DND-41 (cell line): ENCODE data around the gene PFAS.

Source experiments
- ATAC-seq: fragments of 200-7000 bp; cut with Tn5 transposase; 3 replicates; pipeline ENCODE4 v1.9.1; 2021; ENCODE audit warnings: low read depth; ENCODE audit not compliant: insufficient read depth
- DNase-seq: peaks from one replicate; pipeline ENCODE4 v3.0.0-alpha.2; 2020
- H2AFZ ChIP-seq: 2 replicates; pipeline ENCODE4 v1.6.0; 2012; ENCODE audit warnings: low read depth, low read length
- H3K27ac ChIP-seq: 2 replicates; pipeline ENCODE4 v1.5.1; 2012; ENCODE audit warnings: low read length, inconsistent platforms
- H3K27me3 ChIP-seq: fragments of 200-600 bp; sonication (generic); 2 replicates; pipeline ENCODE4 v1.6.0; 2012; ENCODE audit warnings: low read length, mild to moderate bottlenecking, inconsistent platforms; ENCODE audit not compliant: insufficient read depth, poor library complexity
- H3K36me3 ChIP-seq: 2 replicates; pipeline ENCODE4 v1.5.1; 2012; ENCODE audit warnings: low read length, inconsistent platforms; ENCODE audit not compliant: insufficient read depth
- H3K4me1 ChIP-seq: 2 replicates; pipeline ENCODE4 v1.5.1; 2012; ENCODE audit warnings: mild to moderate bottlenecking, low read length; ENCODE audit not compliant: insufficient read depth
- H3K4me2 ChIP-seq: 2 replicates; pipeline ENCODE4 v1.6.0; 2012; ENCODE audit warnings: mild to moderate bottlenecking, moderate library complexity, low read length, inconsistent platforms; ENCODE audit not compliant: insufficient read depth
- H3K4me3 ChIP-seq, 2 experiments: fragments of 200-600 bp in 1 of 2; shearing (Covaris generic) in 1 of 2; 2 replicates each; pipeline ENCODE4 v1.5.1; 2012 to 2016; ENCODE audit warnings: inconsistent platforms in 2 of 2, low read length in 2 of 2, mild to moderate bottlenecking in 2 of 2, low read depth in 1 of 2, moderate library complexity in 1 of 2
- H3K79me2 ChIP-seq: 2 replicates; pipeline ENCODE4 v1.6.0; 2012; ENCODE audit warnings: low read length, inconsistent platforms; ENCODE audit not compliant: insufficient read depth
- H3K9ac ChIP-seq: 2 replicates; pipeline ENCODE4 v1.6.0; 2012; ENCODE audit warnings: low read depth, mild to moderate bottlenecking, inconsistent platforms, low read length, moderate library complexity
- H3K9me3 ChIP-seq: 2 replicates; pipeline ENCODE4 v1.5.1; 2012; ENCODE audit warnings: low read length, moderate library complexity, mild to moderate bottlenecking, inconsistent platforms; ENCODE audit not compliant: insufficient read depth, severe bottlenecking
- H4K20me1 ChIP-seq: 2 replicates; pipeline ENCODE4 v1.6.0; 2012; ENCODE audit warnings: low read length; ENCODE audit not compliant: insufficient read depth
- CTCF ChIP-seq: IDR thresholded peaks from 2 replicates; pipeline ENCODE4 v1.5.1; 2012; ENCODE audit warnings: borderline replicate concordance, low read length, moderate library complexity, mild to moderate bottlenecking; ENCODE audit not compliant: poor library complexity, severe bottlenecking; ENCODE audit errors: extremely low read depth
- EZH2 ChIP-seq: IDR thresholded peaks from 3 replicates; pipeline ENCODE4 v1.6.1; 2012; ENCODE audit warnings: borderline replicate concordance, low read depth, mild to moderate bottlenecking, moderate library complexity, low read length, inconsistent platforms; ENCODE audit not compliant: severe bottlenecking

Gene PFAS

GRCh38 chr17:8287651-8288335, 38.7 kb downstream of the PFAS start:
- no peak for DNase-seq
- Histone ChIP-seq H2AFZ (peak overlapping the region; percentile 97), H3K4me2 (peak overlapping the region; percentile 94)

GRCh38 chr17:8288336-8289102, 39.4 kb downstream of the PFAS start, which contains the start of gene RANGRF:
Gene RANGRF, plus strand, starts transcription at chr17:8288670. Its CDS starts 119 bp downstream, at chr17:8288789.
- no peaks in the 10 kb centered on the region for H4K20me1 ChIP-seq
- TF ChIP-seq CTCF (no peak), EZH2 (no peak)
- peaks cover 13% of the 10 kb centered on the region for H3K36me3 ChIP-seq
- DNase-seq (peak; percentile 92), ATAC-seq (peak; percentile 94)
- no peaks in the 10 kb centered on the region for H3K9me3 ChIP-seq
- no peaks in the 10 kb centered on the region for H3K27me3 ChIP-seq
- peak within 1 kb of the TSS; percentile 94 for H3K4me2 ChIP-seq
- peaks cover 52% of the 10 kb centered on the region for H3K4me1 ChIP-seq
- H3K79me2 ChIP-seq = peaks cover 29% of the 10 kb centered on the region
- H3K4me3 ChIP-seq = peak within 1 kb of the TSS; percentile 81 to 87
- H3K9ac ChIP-seq = peak within 1 kb of the TSS; percentile 82
- H2AFZ ChIP-seq = peak within 1 kb of the TSS; percentile 97
- H3K27ac ChIP-seq = peak within 1 kb of the TSS; percentile 92

More at GRCh38 chr17:8287651-8288335, 38.7 kb downstream of the PFAS start:
- Histone ChIP-seq H3K9ac (peak overlapping the region; percentile 82), H3K9me3 (no peaks in the 10 kb centered on the region), H3K4me3 (peak overlapping the region; percentile 81 to 87), H4K20me1 (no peaks in the 10 kb centered on the region), H3K79me2 (peaks cover 29% of the 10 kb centered on the region), H3K4me1 (peaks cover 46% of the 10 kb centered on the region), H3K36me3 (peaks cover 13% of the 10 kb centered on the region), H3K27ac (peak overlapping the region; percentile 92), H3K27me3 (no peaks in the 10 kb centered on the region)
- TF ChIP-seq EZH2 (no peak), CTCF (no peak)
- ATAC-seq = no peak

GRCh38 chr17:8289103-8289397, 40.0 kb downstream of the PFAS start:
- peaks cover 13% of the 10 kb centered on the region for H3K36me3 ChIP-seq
- H3K27me3 ChIP-seq = no peaks in the 10 kb centered on the region
- H2AFZ ChIP-seq = peak overlapping the region; percentile 91
- ATAC-seq (no peak; the same call in 2 of the 3 replicates), DNase-seq (no peak)
- H4K20me1 ChIP-seq = no peaks in the 10 kb centered on the region
- no peak for TF ChIP-seq EZH2
- TF ChIP-seq CTCF = no peak
- H3K9ac ChIP-seq = peak overlapping the region; percentile 82
- H3K4me2 ChIP-seq = peak overlapping the region; percentile 94
- H3K4me1 ChIP-seq = peaks cover 53% of the 10 kb centered on the region
- H3K27ac ChIP-seq = peak overlapping the region; percentile 92
- peak overlapping the region; percentile 81 to 87 for H3K4me3 ChIP-seq
- H3K79me2 ChIP-seq = peaks cover 29% of the 10 kb centered on the region
- no peaks in the 10 kb centered on the region for H3K9me3 ChIP-seq
